ENCODE data around the gene RAB40B.

DNA sequence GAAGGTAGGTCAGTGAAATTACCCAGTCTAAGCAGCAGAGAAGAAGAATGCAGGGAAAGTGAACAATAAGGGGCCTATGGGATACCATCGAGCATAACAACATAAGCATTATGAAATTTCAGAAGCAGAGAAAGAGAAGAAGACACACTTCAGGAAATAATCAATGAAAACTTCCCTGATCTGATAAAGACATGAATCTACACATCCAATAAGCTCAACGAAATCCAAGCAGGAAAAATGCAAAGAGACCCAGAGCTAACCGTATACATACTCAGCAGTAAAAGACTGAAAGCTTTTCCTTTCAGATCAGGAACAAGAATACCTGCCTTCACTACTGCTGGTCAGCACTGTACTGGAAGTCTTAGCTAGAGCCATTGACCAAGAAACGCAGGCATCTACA, 88.8 kb downstream of the RAB40B start:
- no peak for TF ChIP-seq MAFF (IDR thresholded peaks at IDR 0.05; ENCODE audit: low read depth, low read length)
- no peak for TF ChIP-seq MAZ (IDR thresholded peaks at IDR 0.05; ENCODE audit: borderline replicate concordance, low read depth, low read length)
- TF ChIP-seq MAZ (CRISPR knock-in tag; IDR thresholded peaks at IDR 0.05; ENCODE audit: low read depth) = no peak
- TF ChIP-seq EZH2 (conservative IDR thresholded peaks at IDR 0.05; ENCODE audit: low read depth, low read length) = no peak
